Measurements from ENCODE around the gene C7orf33.

DNA sequence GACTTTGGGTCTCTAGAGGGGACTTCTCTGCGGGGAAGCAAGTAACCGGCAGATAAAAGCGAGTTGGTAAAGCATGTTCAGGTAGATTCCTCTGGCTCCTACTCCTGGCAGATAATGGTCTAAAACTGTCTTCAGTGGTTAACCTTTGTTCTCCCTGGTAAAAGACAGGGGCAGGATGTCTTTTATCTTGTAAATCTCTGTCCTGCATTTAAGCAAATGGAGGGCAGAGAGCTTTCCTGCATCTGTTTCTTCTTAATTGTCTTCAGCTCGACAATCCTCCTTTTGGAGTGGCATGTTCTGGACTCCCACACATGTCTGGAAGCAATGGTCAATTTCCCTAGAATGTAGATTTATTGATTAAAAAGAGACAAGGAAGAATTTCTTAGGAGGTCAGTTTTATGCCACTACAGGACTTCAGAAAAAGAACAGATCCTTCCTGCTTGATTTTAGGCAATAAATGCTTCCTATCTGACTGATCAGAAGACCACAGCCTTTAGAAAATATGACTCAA lies 16.6 kb downstream of the C7orf33 start:
- TF ChIP-seq, protein P1, sequence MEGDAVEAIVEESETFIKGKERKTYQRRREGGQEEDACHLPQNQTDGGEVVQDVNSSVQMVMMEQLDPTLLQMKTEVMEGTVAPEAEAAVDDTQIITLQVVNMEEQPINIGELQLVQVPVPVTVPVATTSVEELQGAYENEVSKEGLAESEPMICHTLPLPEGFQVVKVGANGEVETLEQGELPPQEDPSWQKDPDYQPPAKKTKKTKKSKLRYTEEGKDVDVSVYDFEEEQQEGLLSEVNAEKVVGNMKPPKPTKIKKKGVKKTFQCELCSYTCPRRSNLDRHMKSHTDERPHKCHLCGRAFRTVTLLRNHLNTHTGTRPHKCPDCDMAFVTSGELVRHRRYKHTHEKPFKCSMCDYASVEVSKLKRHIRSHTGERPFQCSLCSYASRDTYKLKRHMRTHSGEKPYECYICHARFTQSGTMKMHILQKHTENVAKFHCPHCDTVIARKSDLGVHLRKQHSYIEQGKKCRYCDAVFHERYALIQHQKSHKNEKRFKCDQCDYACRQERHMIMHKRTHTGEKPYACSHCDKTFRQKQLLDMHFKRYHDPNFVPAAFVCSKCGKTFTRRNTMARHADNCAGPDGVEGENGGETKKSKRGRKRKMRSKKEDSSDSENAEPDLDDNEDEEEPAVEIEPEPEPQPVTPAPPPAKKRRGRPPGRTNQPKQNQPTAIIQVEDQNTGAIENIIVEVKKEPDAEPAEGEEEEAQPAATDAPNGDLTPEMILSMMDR (IDR thresholded peaks at IDR 0.05) = no peak
- TF ChIP-seq, protein P2, sequence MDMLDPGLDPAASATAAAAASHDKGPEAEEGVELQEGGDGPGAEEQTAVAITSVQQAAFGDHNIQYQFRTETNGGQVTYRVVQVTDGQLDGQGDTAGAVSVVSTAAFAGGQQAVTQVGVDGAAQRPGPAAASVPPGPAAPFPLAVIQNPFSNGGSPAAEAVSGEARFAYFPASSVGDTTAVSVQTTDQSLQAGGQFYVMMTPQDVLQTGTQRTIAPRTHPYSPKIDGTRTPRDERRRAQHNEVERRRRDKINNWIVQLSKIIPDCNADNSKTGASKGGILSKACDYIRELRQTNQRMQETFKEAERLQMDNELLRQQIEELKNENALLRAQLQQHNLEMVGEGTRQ (CRISPR knock-in tag; IDR thresholded peaks at IDR 0.05) = no peak
- TF ChIP-seq TEAD1 (CRISPR knock-in tag; IDR thresholded peaks at IDR 0.05) (no peak), FOXJ3 (CRISPR knock-in tag; IDR thresholded peaks at IDR 0.05; ENCODE audit: borderline replicate concordance) (no peak), ZNF138 (CRISPR knock-in tag; conservative IDR thresholded peaks at IDR 0.05) (no peak)
- TF ChIP-seq, protein P3, sequence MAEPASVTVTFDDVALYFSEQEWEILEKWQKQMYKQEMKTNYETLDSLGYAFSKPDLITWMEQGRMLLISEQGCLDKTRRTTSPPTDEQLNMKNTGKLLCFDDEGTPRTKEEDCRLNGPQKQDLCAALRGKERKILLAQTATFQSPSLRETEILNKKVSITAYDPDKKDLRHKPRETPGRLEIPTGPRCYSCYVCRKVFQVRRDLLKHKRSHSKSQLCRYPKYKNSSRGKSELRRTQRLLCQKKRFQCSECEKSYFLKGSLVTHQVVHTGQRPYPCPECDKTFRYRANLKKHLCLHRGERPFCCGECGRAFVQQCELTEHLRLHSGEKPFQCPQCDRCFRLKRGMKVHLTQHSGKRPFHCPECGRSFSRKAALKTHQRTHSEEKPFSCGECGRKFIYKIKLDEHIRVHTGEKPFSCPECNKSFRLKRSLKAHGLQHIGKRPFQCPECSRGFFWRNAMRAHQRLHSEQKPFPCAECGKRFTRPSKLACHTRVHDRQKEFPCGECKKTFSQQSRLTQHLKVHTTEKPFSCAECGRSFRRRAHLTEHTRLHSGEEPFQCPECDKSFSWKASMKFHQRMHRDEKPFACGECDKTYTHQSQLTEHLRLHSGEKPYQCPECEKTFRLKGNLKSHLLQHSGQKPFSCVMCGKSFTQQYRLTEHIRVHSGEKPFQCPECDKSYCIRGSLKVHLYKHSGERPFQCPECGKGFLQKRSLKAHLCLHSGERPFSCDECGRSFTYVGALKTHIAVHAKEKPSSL (CRISPR knock-in tag; conservative IDR thresholded peaks at IDR 0.05) = no peak
